Stimulated activated CD4-positive, alpha-beta T cell treated with anti-CD3 and anti-CD28 coated beads, Interleukin-12 subunit alpha, Interleukin-12 subunit beta, amount 100 ng/mL, for 24 hours (primary cell): ENCODE data around the gene PPP1R2.
A peak's percentile ranks its signal among the peaks of the same experiment; 100 is the strongest.
"Not testable (repeated sequence)": the region's sequence is repeated elsewhere in the genome, so short reads cannot be mapped to it uniquely, and the experiment has no call there.

Experiments
- DNase-seq, 2 experiments: peaks; one replicate each; pipeline ENCODE4 v3.0.0-alpha.2; 2020; ENCODE audit warnings: low read depth in 2 of 2

PPP1R2 gene

DNA sequence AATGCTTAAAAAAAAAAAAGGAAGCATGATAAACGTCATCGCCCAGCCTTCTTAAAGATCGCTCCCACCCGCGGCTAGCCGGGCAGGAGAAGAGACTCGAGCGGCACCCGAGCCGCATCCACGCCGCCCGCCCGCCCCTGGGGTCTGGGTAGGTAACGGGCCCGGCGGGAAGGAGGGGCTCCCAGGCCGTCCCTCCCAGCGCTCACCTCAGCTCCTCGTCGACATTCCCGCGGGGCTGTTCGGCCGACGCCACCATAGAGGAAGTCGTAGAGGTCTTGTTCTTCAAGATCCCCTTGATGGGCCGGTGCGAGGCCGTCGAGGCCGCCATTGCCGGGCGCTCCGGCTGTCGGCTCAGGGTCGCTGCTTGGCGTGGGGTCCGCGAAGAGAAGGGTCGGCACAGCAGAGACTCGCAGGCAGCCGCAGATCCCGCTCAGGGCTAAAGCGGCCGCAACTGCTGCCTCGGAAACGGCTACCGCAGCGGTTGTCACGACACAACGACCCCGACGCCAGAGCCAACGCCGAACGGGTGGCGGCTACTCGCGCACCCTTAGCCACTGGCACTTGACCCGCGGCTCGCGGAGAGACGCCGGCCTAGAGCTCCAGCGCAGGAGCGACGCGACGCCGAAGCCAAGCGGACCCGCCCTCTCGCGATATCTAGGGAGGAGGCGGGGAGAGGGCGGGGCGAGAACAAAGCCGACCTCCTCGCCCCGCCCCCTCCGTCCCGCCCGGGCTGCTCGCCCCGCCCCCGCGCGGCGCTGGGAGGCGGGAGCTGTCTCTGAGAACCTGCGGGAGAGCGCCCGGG, at the start of gene PPP1R2:
TSS of gene PPP1R2 (minus strand) at position 628 of the 802 bp plus-strand sequence. CDS start at position 328, 300 bp downstream.
- peak; percentile 79 to 87 for DNase-seq

DNA sequence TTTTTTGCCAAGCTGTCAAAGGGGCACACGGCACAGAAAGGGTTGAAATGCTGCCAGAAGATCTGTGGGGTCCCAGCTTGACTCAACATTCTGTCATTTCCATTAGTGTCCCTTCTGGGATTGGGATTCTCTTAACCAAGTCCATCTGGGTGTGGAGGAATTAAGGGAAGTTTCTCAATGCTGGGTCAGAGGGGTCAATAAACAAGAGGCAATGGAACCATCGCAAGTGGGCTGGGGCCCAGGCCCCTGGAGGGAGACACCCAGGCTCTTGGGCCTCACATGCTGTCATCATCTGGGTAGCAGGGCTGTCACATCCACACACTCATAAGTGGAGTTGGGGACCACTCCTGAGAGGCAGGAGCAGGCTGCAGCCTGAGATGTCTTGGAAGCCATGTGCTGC, 48.7 kb upstream of the PPP1R2 start:
- DNase-seq = no peak

DNA sequence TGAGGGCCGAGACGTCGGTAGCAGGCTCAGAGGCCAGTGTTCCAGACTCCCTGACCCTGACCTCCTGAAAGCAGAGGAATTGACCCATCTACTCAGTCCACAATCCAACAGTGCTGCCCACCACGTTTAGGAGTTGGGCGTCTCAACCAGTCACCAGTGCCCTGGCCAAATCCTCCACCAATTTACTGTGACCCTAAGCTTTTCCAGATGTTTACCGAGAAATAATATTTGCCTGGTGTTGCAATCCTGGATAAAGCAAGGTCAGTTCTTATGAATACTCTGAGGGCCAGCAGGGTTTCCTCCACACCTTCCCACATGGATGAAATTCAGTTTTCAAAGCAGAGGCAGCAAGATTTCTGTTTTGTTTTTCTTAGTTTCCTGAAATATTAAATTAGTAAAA, 48.1 kb upstream of the PPP1R2 start:
- DNase-seq = no peak

DNA sequence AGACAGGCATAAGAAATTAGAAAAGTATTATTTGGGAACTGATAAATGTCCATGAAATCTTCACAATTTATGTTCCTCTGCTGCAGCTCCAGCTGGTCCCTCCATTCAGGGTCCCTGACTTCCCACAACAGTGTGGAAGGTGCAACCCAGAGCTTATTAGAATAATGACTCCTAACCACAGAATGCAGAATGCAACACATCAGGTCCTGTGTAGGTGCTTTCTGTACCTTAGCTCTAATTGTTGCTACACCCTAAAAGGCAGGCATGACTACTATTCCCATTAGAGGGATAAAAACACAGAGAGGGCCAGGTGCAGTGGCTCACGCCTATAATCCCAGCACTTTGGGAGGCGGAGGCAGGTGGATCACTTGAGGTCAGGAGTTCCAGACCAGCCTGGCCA, 47.3 kb upstream of the PPP1R2 start:
- DNase-seq = not testable (repeated sequence)

DNA sequence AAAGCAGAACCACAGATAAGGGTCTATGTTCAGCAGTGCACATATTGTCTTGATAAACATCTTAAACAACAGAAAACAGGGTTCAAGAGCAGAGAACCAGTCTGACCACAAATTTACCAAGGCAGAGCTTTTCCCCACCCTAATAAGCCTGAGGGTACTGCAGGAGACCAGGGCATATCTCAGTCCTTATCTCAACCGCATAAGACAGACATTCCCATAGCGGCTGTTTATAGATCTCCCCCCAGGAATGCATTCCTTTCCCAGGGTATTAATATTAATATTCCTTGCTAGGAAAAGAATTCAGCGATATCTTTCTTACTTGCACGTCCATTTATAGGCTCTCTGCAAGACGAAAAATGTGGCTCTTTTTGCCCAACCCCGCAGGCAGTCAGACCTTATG, 46.7 kb upstream of the PPP1R2 start:
- not testable (repeated sequence) for DNase-seq

DNA sequence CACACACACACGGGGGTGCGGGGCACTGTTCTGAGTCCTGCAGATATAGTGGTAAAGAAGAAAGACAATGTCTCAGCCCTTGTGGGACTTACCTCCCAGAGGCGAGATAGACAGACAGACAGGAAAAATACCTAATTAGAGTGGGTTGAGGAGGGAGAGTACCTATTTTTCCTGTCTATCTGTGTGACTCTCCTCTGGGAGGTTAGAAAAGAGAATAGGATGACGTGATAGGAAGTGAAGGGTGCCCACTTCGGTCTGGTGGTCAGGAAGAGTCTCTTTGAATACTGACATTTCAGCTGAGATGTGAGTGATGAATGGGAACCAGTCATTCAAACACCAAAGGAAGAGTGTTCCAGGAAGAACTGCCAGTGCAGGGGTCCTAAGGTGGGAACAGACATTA, 44.7 kb upstream of the PPP1R2 start:
- no peak for DNase-seq

DNA sequence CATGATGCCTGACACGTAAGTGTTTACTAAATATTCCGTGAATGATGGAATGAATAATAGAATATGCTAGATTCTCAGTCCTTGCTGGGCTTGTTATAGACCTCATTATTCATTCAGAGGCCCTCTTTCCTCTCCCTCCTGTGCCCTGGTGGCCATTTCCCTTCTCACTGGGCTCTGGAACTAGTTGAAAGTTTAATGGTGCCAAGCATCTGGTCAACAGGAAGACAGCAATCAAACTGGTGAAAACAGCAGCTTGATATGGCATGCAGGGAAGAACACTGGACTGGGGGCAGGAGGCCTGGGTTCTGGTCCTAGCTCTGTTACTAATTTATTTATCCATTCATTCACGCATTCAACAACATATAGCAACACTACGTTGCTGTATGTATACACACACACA, 44.3 kb upstream of the PPP1R2 start:
- no peak for DNase-seq

DNA sequence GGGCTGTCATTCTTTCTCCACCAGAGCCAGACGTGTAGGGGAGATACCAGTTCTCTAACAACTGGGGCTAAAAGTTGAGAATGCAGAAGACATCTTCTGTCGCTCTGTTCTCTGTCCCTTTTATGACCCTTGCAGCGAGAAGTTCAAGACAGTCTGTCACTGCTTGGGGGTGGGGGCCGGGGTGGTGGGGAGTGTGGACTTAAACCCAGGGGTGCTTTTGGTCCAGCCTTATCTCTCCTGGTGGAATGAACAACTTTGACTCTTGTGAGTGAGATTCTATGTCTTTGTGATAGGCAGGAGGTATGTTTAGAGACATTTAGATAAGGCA, 41.4 kb upstream of the PPP1R2 start:
- DNase-seq = no peak

DNA sequence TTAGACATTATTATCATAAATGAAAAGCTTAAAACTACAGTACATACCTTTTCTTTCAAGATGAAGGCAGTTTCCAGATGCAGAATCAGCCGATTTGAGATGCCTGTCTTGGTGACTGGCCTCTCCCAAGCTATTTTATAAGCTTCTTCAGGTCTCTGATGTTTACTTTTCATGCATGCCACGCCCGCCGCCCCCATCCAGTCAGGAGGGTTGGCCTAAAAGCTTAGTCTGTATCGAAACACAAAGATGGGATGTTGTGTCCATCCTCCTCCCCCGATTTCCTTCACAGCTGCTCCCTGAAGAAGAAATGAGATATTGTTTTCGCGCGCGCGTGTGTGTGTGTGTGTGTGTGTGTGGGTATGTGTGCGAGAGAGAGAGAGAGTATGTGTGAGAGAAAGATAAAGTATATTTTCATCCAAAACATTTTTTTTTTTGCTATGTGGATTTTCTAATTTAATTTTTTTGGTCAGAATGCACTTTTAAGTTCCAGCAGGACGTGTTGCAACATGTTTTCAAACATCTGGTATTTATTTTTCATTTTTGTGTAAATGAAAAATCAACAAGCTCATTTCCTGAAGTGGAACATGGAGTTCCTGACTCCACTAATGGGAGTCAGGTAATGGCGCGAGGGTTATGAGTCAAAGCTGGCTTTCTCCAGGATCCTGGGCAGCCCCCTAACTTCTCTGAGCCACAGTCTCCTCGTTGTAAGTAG, 40.9 kb upstream of the PPP1R2 start, which contains the start of gene APOD:
TSS of gene APOD (minus strand) at position 110 of the 712 bp plus-strand sequence. CDS start 4,479 bp downstream, outside the sequence.
- DNase-seq = no peak

DNA sequence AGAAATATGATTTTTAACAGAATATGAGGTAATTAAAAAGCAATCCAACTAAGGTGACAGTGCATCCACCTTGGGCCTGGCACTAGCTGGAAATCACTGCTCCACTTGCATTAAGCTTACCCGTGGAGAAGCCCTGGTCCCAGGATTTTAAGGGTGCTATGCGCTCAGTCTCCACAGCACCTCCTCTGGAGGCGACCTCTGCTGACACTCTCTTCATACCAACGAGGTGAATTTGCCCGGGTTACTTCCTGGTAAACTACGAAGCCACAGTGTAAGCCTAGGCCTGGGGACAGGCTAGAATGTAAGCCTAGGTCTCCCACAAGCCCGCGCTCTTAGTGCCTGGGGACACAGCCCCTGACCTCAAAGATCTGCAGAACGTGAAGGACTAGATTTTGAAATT, 39.8 kb upstream of the PPP1R2 start:
- no peak for DNase-seq

DNA sequence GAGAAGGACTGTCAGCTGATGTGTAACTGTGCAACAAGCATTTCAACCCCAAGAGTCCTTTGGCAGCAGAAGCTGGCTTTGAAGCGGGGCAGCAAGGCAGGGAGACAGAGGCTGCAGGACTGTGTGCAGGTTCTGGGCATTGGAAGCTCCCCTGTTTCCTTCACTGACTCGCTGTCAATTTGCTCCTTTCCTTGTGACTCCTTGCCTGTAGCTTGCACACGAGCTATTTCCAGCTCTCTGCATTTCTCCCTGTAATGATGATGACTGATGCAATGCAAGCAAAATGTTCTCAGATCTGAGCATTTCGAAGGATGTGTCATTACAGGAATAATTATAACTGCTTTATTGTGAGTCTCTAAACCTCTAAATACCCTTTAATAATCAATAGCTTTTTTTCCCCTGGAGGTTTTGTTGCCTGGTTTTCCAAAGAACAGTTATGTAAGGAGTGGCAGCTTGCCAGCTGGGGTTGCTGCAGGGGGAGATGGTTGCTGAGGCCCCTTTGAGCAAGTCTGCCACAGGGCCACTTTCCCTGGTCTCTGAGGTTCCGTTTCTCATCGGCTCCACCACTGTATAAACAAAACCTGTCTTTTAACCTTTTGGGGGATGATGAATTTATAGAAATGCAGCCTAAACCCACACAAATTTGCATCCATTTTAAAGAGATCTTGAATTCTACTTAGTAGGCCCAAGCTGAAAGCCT, 37.8 kb upstream of the PPP1R2 start:
- DNase-seq = no peak

DNA sequence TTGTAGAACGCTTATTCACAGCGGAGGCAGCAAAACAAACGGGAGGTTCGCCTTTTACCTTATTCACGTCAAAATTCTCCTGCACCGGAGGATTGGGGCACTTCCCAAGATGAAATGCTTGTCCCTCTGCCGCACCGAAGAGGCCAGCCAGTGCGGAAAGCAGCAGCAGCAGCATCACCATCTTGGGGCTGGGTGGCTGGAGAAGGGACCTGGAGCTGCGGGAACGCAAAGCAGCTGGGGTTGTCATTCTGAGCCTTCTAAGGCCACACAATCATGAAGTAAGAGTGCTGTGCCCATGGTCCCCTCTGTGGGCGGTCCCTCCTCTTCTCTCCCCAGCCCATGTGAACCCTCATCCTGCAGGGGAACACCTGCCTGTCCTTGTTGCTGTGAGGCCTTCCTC, 36.2 kb upstream of the PPP1R2 start:
- no peak for DNase-seq

DNA sequence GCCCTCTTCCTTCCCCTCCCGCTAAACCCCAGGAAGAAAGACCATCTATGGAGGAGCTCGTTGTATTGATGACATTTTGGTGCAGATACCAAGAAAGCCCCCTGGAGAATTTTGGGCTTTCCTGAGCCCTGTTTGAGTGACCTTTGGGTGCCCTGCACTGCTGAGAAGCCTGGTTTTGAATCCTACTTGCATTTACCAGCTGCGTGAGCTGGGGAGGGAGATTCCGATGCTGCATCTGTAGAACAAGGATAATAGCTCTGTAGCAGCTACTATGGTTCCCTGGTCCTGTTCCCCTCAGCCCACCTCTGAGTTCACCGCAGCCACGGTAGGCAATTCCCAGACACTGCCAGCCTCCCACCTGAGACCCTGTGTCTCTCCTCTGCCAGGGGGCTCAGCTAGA, 35.4 kb upstream of the PPP1R2 start:
- DNase-seq = no peak

DNA sequence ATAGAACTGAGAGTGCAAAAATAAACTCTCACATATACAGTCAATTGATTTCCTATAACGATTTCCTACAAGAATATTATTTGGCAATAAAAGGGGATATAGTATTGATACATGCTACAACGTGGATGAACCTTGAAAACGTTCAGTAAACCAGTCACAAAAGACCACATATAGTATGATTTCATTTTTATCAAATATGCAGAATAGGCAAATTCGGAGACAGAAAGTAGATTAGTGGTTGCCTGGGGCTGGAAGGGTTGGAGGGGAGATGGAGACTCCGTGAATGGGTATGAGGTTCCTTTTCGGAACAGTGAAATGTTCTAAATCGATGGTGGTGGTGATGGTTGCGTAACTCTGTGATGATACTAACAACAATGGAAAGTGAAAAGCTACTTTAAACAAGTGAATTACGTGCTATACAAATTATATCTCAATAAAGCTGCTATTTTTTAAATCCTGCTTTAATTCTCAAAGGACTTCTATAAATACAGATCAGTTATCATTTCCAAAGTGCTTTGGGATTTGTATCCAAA, 34.6 kb upstream of the PPP1R2 start:
- no peak for DNase-seq

DNA sequence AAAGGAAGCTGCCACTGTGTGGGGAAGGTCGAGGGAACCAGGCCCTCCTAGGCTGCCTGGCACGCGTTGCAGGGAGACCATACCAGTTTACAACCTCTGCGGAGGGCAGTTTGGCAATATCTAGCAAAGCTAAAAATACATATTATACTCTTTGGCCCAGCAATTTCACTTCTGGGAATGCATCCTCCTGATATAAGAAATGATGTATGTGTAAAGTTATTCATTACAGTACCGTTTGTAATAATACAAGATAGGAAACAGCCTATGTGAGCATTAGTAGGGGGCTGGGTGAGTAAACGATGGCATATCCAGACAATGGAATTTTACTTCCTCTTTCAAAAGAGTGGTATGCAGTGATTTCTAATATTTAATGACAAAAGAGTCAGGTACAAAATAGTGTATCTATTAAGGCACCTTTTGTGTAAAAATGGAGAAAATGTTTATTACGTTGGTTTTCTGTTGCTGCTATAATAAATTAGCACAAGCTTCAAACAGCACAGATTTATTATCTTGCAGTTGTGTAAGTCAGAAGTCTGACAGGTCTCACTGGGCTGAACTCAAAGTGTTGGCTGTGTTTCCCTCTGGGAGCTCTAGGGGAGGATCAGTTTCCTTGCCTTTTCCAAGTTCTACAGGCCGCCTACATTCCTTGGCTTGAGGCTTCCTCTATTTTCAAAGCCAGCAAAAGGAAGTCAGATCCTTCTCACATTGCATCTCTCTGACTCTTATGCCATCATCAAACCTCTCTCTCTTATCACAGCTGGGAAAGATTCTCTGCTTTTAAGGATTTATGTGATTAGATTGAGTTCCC, 31.6 kb upstream of the PPP1R2 start:
- DNase-seq = no peak

DNA sequence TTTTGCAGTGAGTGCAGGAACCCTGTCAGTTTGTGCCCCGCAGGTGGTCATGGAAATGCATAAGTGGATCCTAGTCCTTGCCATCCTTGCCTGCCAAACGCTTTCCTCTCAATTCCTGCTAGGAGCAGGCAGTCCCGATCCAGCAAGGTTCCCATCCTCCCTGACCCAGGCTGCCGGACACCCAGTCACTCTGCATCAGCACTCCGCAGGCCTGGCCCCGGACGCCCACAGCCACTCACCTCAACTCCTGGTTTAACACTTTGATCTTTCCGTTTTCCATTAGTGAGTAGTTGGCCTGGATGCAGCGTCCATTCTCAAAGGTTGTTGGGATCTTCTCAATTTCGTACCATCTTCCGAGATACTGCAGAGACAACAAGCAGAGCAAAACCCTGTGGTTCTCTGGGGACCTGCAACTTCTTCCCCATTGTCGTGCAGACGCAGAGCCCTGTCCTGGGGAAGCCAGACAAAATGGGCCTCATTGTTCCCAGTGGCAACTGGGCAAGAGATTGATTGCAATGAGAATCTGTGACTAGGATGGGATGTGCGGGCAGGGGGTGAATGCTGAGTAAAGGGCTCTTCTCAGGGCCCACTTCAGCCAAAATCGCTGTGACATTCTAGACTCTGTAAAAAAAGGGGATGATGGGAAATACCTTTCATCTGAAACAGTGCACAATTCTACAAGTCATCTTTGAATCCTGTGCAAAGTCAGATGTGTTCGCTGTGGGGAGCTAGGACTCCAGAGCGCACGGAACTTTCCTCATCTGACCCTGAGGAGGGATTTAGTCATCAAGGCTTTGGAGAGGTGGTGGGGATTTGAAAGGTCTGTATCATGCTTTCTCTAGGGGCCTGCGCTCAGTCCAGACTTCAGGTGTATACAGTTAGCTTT, 30.7 kb upstream of the PPP1R2 start:
- no peak for DNase-seq

DNA sequence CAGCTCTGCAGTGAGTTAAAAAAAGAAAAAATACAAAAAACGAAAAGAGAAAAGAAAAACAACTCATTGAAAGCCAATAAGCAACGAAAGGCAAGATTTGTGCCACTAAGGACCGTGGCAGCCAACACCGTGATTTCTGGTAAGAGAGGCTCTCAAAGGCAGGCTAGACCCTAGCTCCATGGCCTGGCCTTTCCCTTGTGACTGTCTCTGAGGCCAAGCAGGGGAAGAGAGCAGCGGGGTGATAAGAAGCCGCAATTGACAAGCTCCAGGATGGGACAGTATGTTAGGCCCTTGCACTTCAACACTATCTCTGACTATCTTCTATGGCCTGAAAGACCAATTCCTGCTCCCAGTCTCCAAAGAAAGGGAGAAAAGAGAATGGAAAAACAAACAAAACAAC, 28.2 kb upstream of the PPP1R2 start:
- no peak for DNase-seq

DNA sequence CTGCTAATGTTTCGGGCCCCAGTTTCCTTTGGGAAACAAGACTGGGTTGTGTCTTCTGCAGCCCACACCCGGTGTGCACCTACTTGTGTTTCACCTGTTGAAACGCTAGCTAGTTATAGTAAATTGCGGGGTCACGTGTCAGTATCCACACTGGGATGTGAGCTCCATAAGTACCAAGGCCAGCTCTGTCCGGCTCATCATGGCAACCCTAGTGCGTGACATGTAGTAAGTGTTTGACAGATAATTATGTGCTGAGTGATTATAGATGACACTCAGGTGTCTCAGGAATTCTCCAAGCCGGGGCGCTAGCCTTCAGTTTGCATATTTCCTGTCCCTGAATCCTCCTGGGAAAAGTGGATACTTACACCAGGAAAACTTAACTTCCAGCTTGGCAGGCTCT, 27.8 kb upstream of the PPP1R2 start:
- no peak for DNase-seq

DNA sequence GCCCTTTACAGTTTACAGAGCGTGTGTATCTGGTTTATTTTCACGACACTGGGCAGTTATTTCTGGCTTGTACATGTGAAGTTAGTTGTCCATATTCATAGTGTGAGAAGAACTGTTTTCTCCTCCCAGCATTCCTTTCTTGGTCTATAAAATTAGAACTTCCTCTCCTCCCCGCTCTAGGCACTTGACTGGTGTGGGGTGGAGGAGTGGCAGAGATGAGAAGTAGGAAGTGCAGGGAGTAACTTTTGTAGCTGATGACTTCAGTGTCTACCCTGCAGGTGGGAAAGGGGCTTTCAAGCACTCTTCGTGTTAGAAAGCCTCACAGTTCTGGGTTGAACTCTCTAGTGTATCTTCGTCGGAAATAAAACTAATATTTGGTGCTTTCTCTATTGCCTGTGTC, 27.2 kb upstream of the PPP1R2 start:
- DNase-seq = no peak

DNA sequence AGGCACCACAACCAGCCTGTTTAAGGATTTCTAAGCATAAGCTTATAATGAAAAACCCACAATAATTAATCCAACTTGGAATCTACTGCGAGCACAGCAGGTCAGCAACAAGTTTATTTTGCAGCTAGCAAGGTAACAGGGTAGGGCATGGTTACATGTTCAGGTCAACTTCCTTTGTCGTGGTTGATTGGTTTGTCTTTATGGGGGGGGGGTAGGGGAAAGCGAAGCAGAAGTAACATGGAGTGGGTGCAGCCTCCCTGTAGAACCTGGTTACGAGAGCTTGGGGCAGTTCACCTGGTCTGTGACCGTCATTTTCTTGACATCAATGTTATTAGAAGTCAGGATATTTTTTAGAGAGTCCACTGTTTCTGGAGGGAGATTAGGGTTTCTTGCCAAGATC, 25.5 kb upstream of the PPP1R2 start:
- no peak for DNase-seq

DNA sequence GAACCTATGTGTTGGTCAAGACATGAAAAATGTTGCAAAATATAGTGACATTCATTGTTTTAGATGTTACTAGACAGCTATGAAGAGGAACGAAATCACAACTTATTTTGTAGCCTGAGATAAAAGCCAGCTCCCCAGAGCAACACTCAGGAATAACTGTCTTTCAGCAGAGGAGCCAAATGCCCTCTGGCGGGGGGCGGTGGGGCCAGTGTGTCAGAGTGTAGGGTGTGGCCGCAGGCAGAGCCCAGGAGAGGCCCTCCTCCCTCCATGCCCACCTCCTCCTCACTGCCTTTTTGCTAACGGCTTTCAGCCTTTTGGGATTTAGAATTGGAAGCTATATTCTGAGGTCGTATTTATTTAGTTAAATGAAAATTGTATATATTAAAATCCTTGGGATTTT, 23.7 kb upstream of the PPP1R2 start:
- no peak for DNase-seq
